Measurements from ENCODE around the gene ERF.
A peak's percentile ranks its signal among the peaks of the same experiment; 100 is the strongest.

Gene ERF

GRCh38 chr19:42206871-42207755, 47.8 kb downstream of the ERF start:
- DNase-seq, result no peak

GRCh38 chr19:42204664-42205063, 50.3 kb downstream of the ERF start:
- no peak for DNase-seq

GRCh38 chr19:42203700-42204099, 51.2 kb downstream of the ERF start:
- no peak for DNase-seq

GRCh38 chr19:42202290-42202880, 52.5 kb downstream of the ERF start:
- DNase-seq, result no peak

GRCh38 chr19:42201489-42202289, 53.2 kb downstream of the ERF start:
- DNase-seq, result no peak

- DNase-seq, result no peak
These were observed 54.7 kb downstream of the ERF start for GRCh38 chr19:42200116-42200715.

- peak; percentile 79 for DNase-seq
These were observed 55.4 kb downstream of the ERF start for GRCh38 chr19:42199440-42200115.

- DNase-seq, result peak; percentile 71
These were observed 56.1 kb downstream of the ERF start for GRCh38 chr19:42198676-42199439.

Measured in activated CD8-positive, alpha-beta memory T cell treated with anti-CD3 and anti-CD28 coated beads, Interleukin-2, amount 50 U/mL, for 48 hours (primary cell).